Non-pigmented ciliary epithelial cell (primary cell): ENCODE measurements around the gene SYNDIG1.
"Not testable (repeated sequence)": the region's sequence is repeated elsewhere in the genome, so short reads cannot be mapped to it uniquely, and the experiment has no call there.

Source experiments
- DNase-seq: peaks from one replicate; pipeline ENCODE4 v3.0.0-alpha.2; 2010; ENCODE audit warnings: low read depth

SYNDIG1 gene

GRCh38 chr20:24493661-24494459 lies 24.4 kb downstream of the SYNDIG1 start:
- no peak for DNase-seq

GRCh38 chr20:24494460-24494920 lies 25.1 kb downstream of the SYNDIG1 start:
- no peak for DNase-seq

GRCh38 chr20:24495266-24495665 lies 25.8 kb downstream of the SYNDIG1 start:
- no peak for DNase-seq

GRCh38 chr20:24497851-24498250 lies 28.4 kb downstream of the SYNDIG1 start:
- peak; percentile 56 for DNase-seq

GRCh38 chr20:24498641-24499040 lies 29.2 kb downstream of the SYNDIG1 start:
- DNase-seq, result no peak

- no peak for DNase-seq
Measured at GRCh38 chr20:24499472-24499871, 30.0 kb downstream of the SYNDIG1 start.

- DNase-seq, result no peak
Measured at GRCh38 chr20:24501764-24502556, 32.5 kb downstream of the SYNDIG1 start.

GRCh38 chr20:24502661-24503060 lies 33.2 kb downstream of the SYNDIG1 start:
- DNase-seq, result no peak

- DNase-seq, result no peak
Measured at GRCh38 chr20:24503352-24503931, 34.0 kb downstream of the SYNDIG1 start.

GRCh38 chr20:24504331-24505285 lies 35.2 kb downstream of the SYNDIG1 start:
- DNase-seq, result no peak

GRCh38 chr20:24506146-24506545 lies 36.7 kb downstream of the SYNDIG1 start:
- DNase-seq, result no peak

GRCh38 chr20:24506696-24507095 lies 37.3 kb downstream of the SYNDIG1 start:
- no peak for DNase-seq

GRCh38 chr20:24507182-24507853 lies 37.9 kb downstream of the SYNDIG1 start:
- no peak for DNase-seq

- not testable (repeated sequence) for DNase-seq
Measured at GRCh38 chr20:24512441-24512840, 43.0 kb downstream of the SYNDIG1 start.

- no peak for DNase-seq
Measured at GRCh38 chr20:24518515-24518914, 49.1 kb downstream of the SYNDIG1 start.

GRCh38 chr20:24519476-24519875 lies 50.0 kb downstream of the SYNDIG1 start:
- no peak for DNase-seq

- DNase-seq, result no peak
Measured at GRCh38 chr20:24521032-24521431, 51.6 kb downstream of the SYNDIG1 start.

GRCh38 chr20:24522452-24523330 lies 53.3 kb downstream of the SYNDIG1 start:
- no peak for DNase-seq

GRCh38 chr20:24523661-24524060 lies 54.2 kb downstream of the SYNDIG1 start:
- no peak for DNase-seq
